NT2/D1 (cell line): ENCODE measurements around the gene AOAH.

Source experiments
- SUZ12 ChIP-seq: IDR thresholded peaks from 2 replicates; pipeline ENCODE4 v1.6.1; 2011; ENCODE audit not compliant: insufficient read length, insufficient read depth; ENCODE audit errors: extremely low read depth
- ZNF274 ChIP-seq: IDR thresholded peaks from 2 replicates; pipeline ENCODE4 v1.6.1; 2011; ENCODE audit warnings: mild to moderate bottlenecking, low read depth, low read length

GRCh38 chr7:36530456-36530855 is 193.8 kb downstream of the AOAH start:
- TF ChIP-seq SUZ12 (no peak), ZNF274 (no peak)
